C4-2B (cell line): Measurements from ENCODE around the gene WNT7A.

Experiments used
- H3K27ac ChIP-seq: fragments of 450-650 bp; 2 replicates; pipeline ENCODE4 v1.5.1; 2017
- CTCF ChIP-seq: fragments of 450-650 bp; conservative IDR thresholded peaks from 2 replicates; pipeline ENCODE4 v1.5.1; 2017; ENCODE audit warnings: mild to moderate bottlenecking
- ZFX ChIP-seq: fragments of 450-650 bp; IDR thresholded peaks from 2 replicates; pipeline ENCODE4 v1.6.1; 2017

Gene WNT7A

GRCh38 chr3:13838421-13838820 lies 41.5 kb downstream of the WNT7A start:
- TF ChIP-seq ZFX (no peak), CTCF (no peak)
- H3K27ac ChIP-seq, result no peak overlapping the region

GRCh38 chr3:13837751-13838150 lies 42.1 kb downstream of the WNT7A start:
- no peak for TF ChIP-seq CTCF
- TF ChIP-seq ZFX, result no peak
- no peak overlapping the region for H3K27ac ChIP-seq

DNA sequence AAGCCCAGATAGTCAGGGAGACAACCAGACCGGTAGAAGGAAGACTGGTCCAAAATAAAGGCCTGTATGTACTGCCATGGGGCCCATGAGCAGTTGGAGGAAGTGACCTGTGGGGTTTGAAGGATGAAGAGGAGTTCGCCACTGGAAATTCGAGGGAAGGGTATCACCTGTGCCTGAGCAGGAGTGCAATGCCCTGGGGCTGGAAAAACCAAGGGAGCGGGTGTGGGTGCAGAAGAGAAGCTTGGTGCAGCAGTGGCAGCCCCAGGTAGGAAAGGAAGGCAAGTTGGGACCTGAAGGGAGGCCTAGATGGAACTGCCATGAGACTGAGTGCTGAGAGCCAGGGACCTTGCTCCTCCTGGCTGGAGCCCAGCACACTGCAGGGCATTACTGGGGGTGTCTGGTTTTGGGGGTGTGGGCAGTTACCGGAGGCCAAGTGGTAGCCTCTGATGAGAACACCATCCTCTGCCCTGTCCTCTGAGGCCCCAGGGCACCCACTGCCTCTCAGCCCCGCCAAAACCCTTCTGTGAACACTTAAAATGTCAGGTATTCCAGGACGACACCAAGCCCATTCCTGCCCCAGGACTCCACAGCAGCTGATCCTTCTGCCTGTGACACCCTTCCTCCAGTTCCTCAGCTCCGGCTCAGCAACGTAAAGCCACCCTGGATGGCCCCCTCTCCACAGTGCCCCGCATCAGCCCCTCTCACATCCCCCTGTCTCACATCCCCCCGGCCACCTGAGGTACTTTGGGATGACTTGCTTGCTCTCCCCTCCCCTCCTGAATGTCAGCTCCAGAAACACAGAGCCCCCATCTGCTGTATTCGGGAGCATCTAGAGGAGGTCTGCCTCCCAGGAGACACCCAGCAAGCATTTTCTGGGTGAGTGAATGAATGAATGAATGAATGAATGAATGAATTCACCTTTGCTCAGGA lies 42.9 kb downstream of the WNT7A start:
- TF ChIP-seq CTCF (no peak), ZFX (no peak)
- H3K27ac ChIP-seq, result no peak overlapping the region

- no peak overlapping the region for H3K27ac ChIP-seq
- TF ChIP-seq CTCF, result no peak
- no peak for TF ChIP-seq ZFX
Observed at GRCh38 chr3:13835246-13835645, 44.6 kb downstream of the WNT7A start.

- H3K27ac ChIP-seq, result no peak overlapping the region
- TF ChIP-seq CTCF, result no peak
- TF ChIP-seq ZFX, result no peak
Observed at GRCh38 chr3:13834258-13835035, 45.4 kb downstream of the WNT7A start.

GRCh38 chr3:13833506-13834257 lies 46.2 kb downstream of the WNT7A start:
- TF ChIP-seq ZFX (no peak), CTCF (no peak)
- no peak overlapping the region for H3K27ac ChIP-seq
